Cardiac fibroblast (primary cell): ENCODE data around the gene ADGRB2.

Experiments
- DNase-seq, 2 donors: peaks; one replicate each; pipeline versions ENCODE4 v3.0.0 to v3.0.0-alpha.2; 2010; ENCODE audit warnings: low read depth in 2 of 2
- H3K4me3 ChIP-seq, 2 donors: replicated peaks in 1 of 2; 1 replicate in 1 of 2; 2 replicates in 1 of 2; pipeline ENCODE4 v1.5.1; 2011; ENCODE audit warnings: low read depth in 2 of 2, low read length in 2 of 2, mild to moderate bottlenecking in 2 of 2, moderate library complexity in 1 of 2
- CTCF ChIP-seq: IDR thresholded peaks from one replicate; pipeline ENCODE4 v1.5.1; 2011; ENCODE audit warnings: low read depth, mild to moderate bottlenecking, low read length, inconsistent platforms

ADGRB2 gene

GRCh38 chr1:31687601-31688000 lies 76.5 kb downstream of the ADGRB2 start:
- TF ChIP-seq CTCF, result no peak
- H3K4me3 ChIP-seq, result no peak overlapping the region
- DNase-seq, result no peak

GRCh38 chr1:31685795-31686194 lies 78.3 kb downstream of the ADGRB2 start:
- no peak overlapping the region for H3K4me3 ChIP-seq
- no peak for TF ChIP-seq CTCF
- DNase-seq, result no peak

GRCh38 chr1:31683997-31684396 lies 80.1 kb downstream of the ADGRB2 start:
- peak; percentile 45 for TF ChIP-seq CTCF
- H3K4me3 ChIP-seq, result no peak overlapping the region
- no peak for DNase-seq

- no peak for DNase-seq
- TF ChIP-seq CTCF, result no peak
- H3K4me3 ChIP-seq, result no peak overlapping the region
These were observed 82.7 kb downstream of the ADGRB2 start for GRCh38 chr1:31681415-31681814.

- H3K4me3 ChIP-seq, result no peak overlapping the region
- no peak for TF ChIP-seq CTCF
- DNase-seq, result no peak
These were observed 84.4 kb downstream of the ADGRB2 start for GRCh38 chr1:31679676-31680230.

GRCh38 chr1:31679091-31679490 lies 85.0 kb downstream of the ADGRB2 start:
- H3K4me3 ChIP-seq, result no peak overlapping the region
- TF ChIP-seq CTCF, result no peak
- DNase-seq, result peak in 1 of 2 donors; percentile 15

GRCh38 chr1:31678681-31679080 lies 85.5 kb downstream of the ADGRB2 start:
- H3K4me3 ChIP-seq, result no peak overlapping the region
- TF ChIP-seq CTCF, result no peak
- no peak for DNase-seq
